CD14-positive monocyte (primary cell): ENCODE data around the gene TBXA2R. TPM values are rescaled to one million over a fixed set of nuclear protein-coding genes. Genes with fewer than 3 reads are reported as not detected.

ENCODE experiments used
- DNase-seq, 3 donors: peaks; one replicate each; pipeline ENCODE4 v3.0.0-alpha.2; 2011 to 2022
- H2AFZ ChIP-seq: 2 replicates; pipeline ENCODE4 v1.6.0; 2012; ENCODE audit warnings: mild to moderate bottlenecking, low read depth, low read length, inconsistent platforms; ENCODE audit not compliant: insufficient read depth, poor library complexity, severe bottlenecking
- H3K27ac ChIP-seq, 2 donors: 1 replicate in 1 of 2; 2 replicates in 1 of 2; pipeline ENCODE4 v1.5.1; 2012 to 2013; ENCODE audit warnings: low read length in 2 of 2, control low read depth in 1 of 2, inconsistent platforms in 1 of 2, low read depth in 1 of 2, mild to moderate bottlenecking in 1 of 2
- H3K27me3 ChIP-seq, 2 donors: one replicate each; pipeline versions ENCODE4 v1.6.0 to v1.6.1; 2011 to 2013; ENCODE audit warnings: low read length in 2 of 2; ENCODE audit not compliant: control insufficient read depth in 2 of 2, insufficient read depth in 2 of 2
- H3K36me3 ChIP-seq, 2 donors: replicated peaks in 1 of 2; 1 replicate in 1 of 2; 2 replicates in 1 of 2; pipeline versions ENCODE4 v1.5.1 to v1.6.1; 2012 to 2013; ENCODE audit warnings: low read length in 2 of 2, control low read depth in 1 of 2, inconsistent platforms in 1 of 2, mild to moderate bottlenecking in 1 of 2; ENCODE audit not compliant: insufficient read depth in 2 of 2, control insufficient read depth in 1 of 2
- H3K4me1 ChIP-seq, 2 donors: 1 replicate in 1 of 2; 2 replicates in 1 of 2; pipeline versions ENCODE4 v1.5.1 to v1.6.1; 2012 to 2013; ENCODE audit warnings: low read length in 2 of 2, control low read depth in 1 of 2, inconsistent platforms in 1 of 2, mild to moderate bottlenecking in 1 of 2, moderate library complexity in 1 of 2; ENCODE audit not compliant: insufficient read depth in 2 of 2, control insufficient read depth in 1 of 2
- H3K4me2 ChIP-seq: replicated peaks from 2 replicates; pipeline ENCODE3; 2012; ENCODE audit warnings: low read length, moderate library complexity, mild to moderate bottlenecking; ENCODE audit not compliant: poor library complexity, severe bottlenecking; ENCODE audit errors: extremely low read depth
- H3K4me3 ChIP-seq, 3 experiments: fragments of 200-600 bp in 1 of 3; sonication (generic) in 1 of 3; replicated peaks in 1 of 3; 1 replicate in 2 of 3; 2 replicates in 1 of 3; pipeline ENCODE4 v1.5.1; 2011 to 2013; ENCODE audit warnings: low read length in 3 of 3, mild to moderate bottlenecking in 3 of 3, control low read depth in 2 of 3, low read depth in 2 of 3, inconsistent platforms in 1 of 3, moderate library complexity in 1 of 3
- H3K79me2 ChIP-seq: 2 replicates; pipeline ENCODE4 v1.6.0; 2012; ENCODE audit warnings: mild to moderate bottlenecking, control low read depth, inconsistent platforms, low read length, moderate library complexity; ENCODE audit not compliant: insufficient read depth
- H3K9ac ChIP-seq: 2 replicates; pipeline ENCODE4 v1.6.0; 2017; ENCODE audit warnings: low read length, mild to moderate bottlenecking; ENCODE audit not compliant: insufficient read depth, poor library complexity, severe bottlenecking
- H3K9me3 ChIP-seq, 2 donors: replicated peaks in 1 of 2; 1 replicate in 1 of 2; 2 replicates in 1 of 2; pipeline versions ENCODE4 v1.5.1 to v1.6.1; 2012 to 2013; ENCODE audit warnings: low read length in 2 of 2, control low read depth in 1 of 2; ENCODE audit not compliant: control insufficient read depth in 1 of 2, insufficient read depth in 1 of 2
- H4K20me1 ChIP-seq: 2 replicates; pipeline ENCODE4 v1.6.0; 2012; ENCODE audit warnings: mild to moderate bottlenecking, low read length, control low read depth, moderate library complexity; ENCODE audit not compliant: insufficient read depth
- H3K27ac Mint-ChIP-seq, 7 donors: one replicate each; pipeline ENCODE4 v1.8.0; 2020; ENCODE audit warnings: mild to moderate bottlenecking in 7 of 7, mixed read lengths in 7 of 7, moderate library complexity in 6 of 7, inconsistent platforms in 2 of 7
- H3K27me3 Mint-ChIP-seq, 3 donors: one replicate each; pipeline ENCODE4 v1.8.0; 2021 to 2022; ENCODE audit warnings: low read depth in 3 of 3, mild to moderate bottlenecking in 3 of 3, mixed read lengths in 3 of 3, moderate library complexity in 3 of 3, inconsistent platforms in 1 of 3
- H3K36me3 Mint-ChIP-seq, 2 donors: one replicate each; pipeline ENCODE4 v1.8.0; 2020; ENCODE audit warnings: mixed read lengths in 2 of 2, inconsistent platforms in 1 of 2, mild to moderate bottlenecking in 1 of 2
- H3K4me1 Mint-ChIP-seq: one replicate; pipeline ENCODE4 v1.8.0; 2020; ENCODE audit warnings: mild to moderate bottlenecking, mixed read lengths
- H3K4me3 Mint-ChIP-seq, 2 donors: one replicate each; pipeline ENCODE4 v1.8.0; 2020; ENCODE audit warnings: mild to moderate bottlenecking in 2 of 2, mixed read lengths in 2 of 2, moderate library complexity in 1 of 2
- H3K9me3 Mint-ChIP-seq, 7 donors: one replicate each; pipeline ENCODE4 v1.8.0; 2020 to 2022; ENCODE audit warnings: mixed read lengths in 7 of 7, mild to moderate bottlenecking in 6 of 7, moderate library complexity in 6 of 7, inconsistent platforms in 2 of 7
- WGBS: methylation state at CpG from one replicate; pipeline ENCODE4 v1.1.5; 2013; ENCODE audit warnings: missing lambda C conversion rate; ENCODE audit not compliant: insufficient coverage; 5-methylcytosine and 5-hydroxymethylcytosine counted together
- intact Hi-C, 2 donors: fragments of 100-400 bp; cut with micrococcal nuclease; formaldehyde crosslinking; loops; one replicate each; pipeline versions ENCODE4 v1.15.0 to v1.15.1; 2023
- polyA plus RNA-seq, 3 donors: library from polyadenylated mRNA; depleted of rRNA in 1 of 3; unstranded in 2 of 3; stranded (reverse) in 1 of 3; fragments of 300-500 nt in 2 of 3; fragments of >200 nt in 1 of 3; fragmentation: Illumina TruSeq in 2 of 3; gene quantifications; 1 replicate in 2 of 3; 2 replicates in 1 of 3; pipeline ENCODE4 v1.2.3, GENCODE V29; 2012 to 2021
- TF ChIP-seq, protein P1 (sequence below): fragments of 200-600 bp; IDR thresholded peaks from one replicate; pipeline ENCODE4 v1.8.0; 2022; ENCODE audit warnings: antibody characterized with exemption, mild to moderate bottlenecking

Gene TBXA2R
- polyA plus RNA-seq, 3 donors, result 0.05 TPM; not detected in 2

DNA sequence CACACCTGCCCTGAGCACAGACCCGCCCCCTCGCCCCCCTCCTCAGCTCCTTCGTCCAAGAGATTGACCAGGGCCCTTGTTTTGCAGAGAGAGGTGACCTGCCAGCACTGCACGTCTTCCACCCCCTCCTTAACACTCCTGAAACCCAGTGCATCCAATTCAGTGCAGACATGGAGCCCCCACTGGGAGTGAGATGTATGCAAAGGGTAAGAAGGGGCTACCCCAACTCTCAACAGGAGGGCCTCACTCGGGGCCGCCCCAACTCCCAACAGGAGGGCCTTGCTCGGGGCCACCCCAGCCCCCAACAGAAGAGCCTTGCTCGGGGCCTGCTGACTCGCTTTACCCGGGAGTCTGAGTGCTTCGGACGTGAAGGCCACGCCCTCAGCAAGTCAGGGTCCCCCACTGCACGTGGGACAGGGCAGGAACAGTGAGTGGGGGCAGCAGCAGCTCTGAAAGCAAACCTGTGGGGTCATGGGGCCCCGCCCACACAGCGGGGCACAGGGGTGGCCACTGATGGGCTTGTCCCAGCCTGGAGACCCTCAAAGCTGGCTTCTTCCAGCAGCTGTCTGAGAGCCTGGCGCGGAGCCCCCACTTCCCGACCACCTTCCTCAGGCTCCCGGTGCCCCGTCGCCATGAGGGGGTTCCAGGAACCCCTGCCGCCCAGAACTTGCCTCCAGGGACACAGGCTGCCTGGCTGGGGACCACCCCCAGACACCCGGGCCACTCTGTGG lies 14.3 kb upstream of the TBXA2R start:
- peaks cover 11 to 21% of the 10 kb centered on the region in 2 donors for H3K4me1 ChIP-seq
- no peak overlapping the region for H3K4me2 ChIP-seq
- no peak for DNase-seq
- no peak overlapping the region for H3K27ac ChIP-seq
- H3K9me3 ChIP-seq, result no peaks in the 10 kb centered on the region
- H3K9me3 Mint-ChIP-seq, result no peaks in the 10 kb centered on the region
- H3K27ac Mint-ChIP-seq, result no peak overlapping the region
- no peak overlapping the region for H3K4me3 Mint-ChIP-seq
- peaks cover 33 to 64% of the 10 kb centered on the region in 2 donors for H3K36me3 Mint-ChIP-seq
- H3K4me1 Mint-ChIP-seq, result peaks cover 26% of the 10 kb centered on the region
- peaks cover 39 to 52% of the 10 kb centered on the region in 2 donors for H3K36me3 ChIP-seq
- H3K9ac ChIP-seq, result no peak overlapping the region
- H3K27me3 ChIP-seq, result no peaks in the 10 kb centered on the region
- peaks cover 22% of the 10 kb centered on the region for H3K79me2 ChIP-seq
- intact Hi-C loops, result no loop called here
- H2AFZ ChIP-seq, result no peak overlapping the region
- peaks cover 31% of the 10 kb centered on the region for H4K20me1 ChIP-seq
- WGBS, result 98% methylated on average over 19 of the region's 24 CpGs
- TF ChIP-seq, protein P1, sequence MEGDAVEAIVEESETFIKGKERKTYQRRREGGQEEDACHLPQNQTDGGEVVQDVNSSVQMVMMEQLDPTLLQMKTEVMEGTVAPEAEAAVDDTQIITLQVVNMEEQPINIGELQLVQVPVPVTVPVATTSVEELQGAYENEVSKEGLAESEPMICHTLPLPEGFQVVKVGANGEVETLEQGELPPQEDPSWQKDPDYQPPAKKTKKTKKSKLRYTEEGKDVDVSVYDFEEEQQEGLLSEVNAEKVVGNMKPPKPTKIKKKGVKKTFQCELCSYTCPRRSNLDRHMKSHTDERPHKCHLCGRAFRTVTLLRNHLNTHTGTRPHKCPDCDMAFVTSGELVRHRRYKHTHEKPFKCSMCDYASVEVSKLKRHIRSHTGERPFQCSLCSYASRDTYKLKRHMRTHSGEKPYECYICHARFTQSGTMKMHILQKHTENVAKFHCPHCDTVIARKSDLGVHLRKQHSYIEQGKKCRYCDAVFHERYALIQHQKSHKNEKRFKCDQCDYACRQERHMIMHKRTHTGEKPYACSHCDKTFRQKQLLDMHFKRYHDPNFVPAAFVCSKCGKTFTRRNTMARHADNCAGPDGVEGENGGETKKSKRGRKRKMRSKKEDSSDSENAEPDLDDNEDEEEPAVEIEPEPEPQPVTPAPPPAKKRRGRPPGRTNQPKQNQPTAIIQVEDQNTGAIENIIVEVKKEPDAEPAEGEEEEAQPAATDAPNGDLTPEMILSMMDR, result no peak
- H3K27me3 Mint-ChIP-seq, result no peaks in the 10 kb centered on the region
- H3K4me3 ChIP-seq, result no peak overlapping the region

DNA sequence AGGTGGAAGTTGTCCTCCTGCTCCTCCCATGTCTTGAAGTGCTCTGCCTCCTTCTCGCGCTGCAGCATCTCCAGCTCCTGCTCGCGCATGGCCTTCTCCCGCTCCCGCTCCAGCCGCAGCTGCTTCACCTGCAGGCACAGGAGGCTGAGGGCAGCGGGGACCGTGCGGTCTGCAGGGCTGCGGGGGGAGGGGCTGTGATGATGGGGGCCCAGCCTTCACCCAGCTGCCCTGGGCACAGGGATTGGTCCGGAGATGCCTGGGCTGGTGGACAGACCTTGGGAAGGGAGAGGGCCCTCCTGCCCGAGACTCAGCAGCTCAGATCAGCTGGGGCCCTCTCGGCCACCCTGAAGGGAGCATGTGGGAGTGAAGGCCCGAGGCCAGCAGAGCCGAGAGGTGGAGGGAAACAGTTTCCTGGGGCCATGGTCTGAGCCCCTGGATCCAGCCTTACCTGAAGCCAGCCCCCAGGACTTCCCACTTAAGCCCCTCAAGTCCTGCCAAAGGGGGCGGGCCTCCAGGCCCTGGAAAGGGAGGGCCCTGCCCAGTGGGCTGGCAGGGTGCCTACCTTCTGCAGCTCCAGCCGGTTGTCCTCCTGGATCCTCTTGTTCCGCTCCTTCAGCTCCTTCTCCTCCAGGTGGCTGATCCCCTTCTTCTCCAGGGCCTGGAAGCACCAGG lies 13.6 kb upstream of the TBXA2R start:
- WGBS, result 95% methylated on average over 18 of the region's 19 CpGs
- peaks cover 24% of the 10 kb centered on the region for H4K20me1 ChIP-seq
- H3K9me3 ChIP-seq, result no peaks in the 10 kb centered on the region
- DNase-seq, result no peak
- Mint-ChIP-seq H3K36me3 (peaks cover 34 to 69% of the 10 kb centered on the region in 2 donors), H3K4me1 (peaks cover 19% of the 10 kb centered on the region), H3K4me3 (no peak overlapping the region), H3K9me3 (no peaks in the 10 kb centered on the region), H3K27ac (no peak overlapping the region), H3K27me3 (no peaks in the 10 kb centered on the region)
- TF ChIP-seq, protein P1, result no peak
- H2AFZ ChIP-seq, result no peak overlapping the region
- no peak overlapping the region for H3K4me3 ChIP-seq
- H3K36me3 ChIP-seq, result peaks cover 39 to 52% of the 10 kb centered on the region in 2 donors
- H3K79me2 ChIP-seq, result peaks cover 15% of the 10 kb centered on the region
- H3K9ac ChIP-seq, result no peak overlapping the region
- no peak overlapping the region for H3K27ac ChIP-seq
- H3K4me2 ChIP-seq, result no peak overlapping the region
- intact Hi-C loops, result no loop called here
- H3K27me3 ChIP-seq, result no peaks in the 10 kb centered on the region
- H3K4me1 ChIP-seq, result peaks cover 4 to 14% of the 10 kb centered on the region in 2 donors
